SH-SY5Y (cell line): ENCODE results near the gene CTAG2.

Source experiments
- GATA2 ChIP-seq: IDR thresholded peaks from 2 replicates; pipeline ENCODE4 v1.6.1; 2011; ENCODE audit warnings: mild to moderate bottlenecking, low read depth, low read length
- GATA3 ChIP-seq: IDR thresholded peaks from 2 replicates; pipeline ENCODE4 v1.6.1; 2011; ENCODE audit warnings: low read depth, mild to moderate bottlenecking, low read length, moderate library complexity

DNA sequence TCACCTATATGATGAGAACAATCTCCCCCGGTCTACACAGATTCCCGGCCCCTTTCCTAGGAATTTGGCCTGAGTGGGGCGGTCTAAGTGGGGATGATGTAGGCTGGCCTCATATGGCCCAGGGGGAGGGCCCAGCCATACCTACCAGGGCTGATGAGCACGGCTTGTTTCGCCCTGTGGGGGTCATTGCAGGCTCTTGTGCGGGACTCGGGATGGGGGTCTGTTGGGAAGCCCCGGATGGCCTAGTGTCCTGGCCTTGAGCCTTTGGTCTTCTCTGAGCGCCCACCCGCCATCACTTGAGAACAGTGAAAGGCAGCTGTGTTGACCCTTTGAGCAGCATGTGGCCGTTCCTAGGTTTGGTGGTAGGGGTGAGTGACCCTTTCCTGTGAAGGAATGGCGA is 4.8 kb upstream of the CTAG2 start:
- TF ChIP-seq GATA3 = no peak
- no peak for TF ChIP-seq GATA2
